GM10266 (cell line): ENCODE data around the gene ZNF385D.

ENCODE experiments used
- DNase-seq: peaks from one replicate; pipeline ENCODE4 v3.0.0; 2012; ENCODE audit errors: extremely low spot score
- TF ChIP-seq, protein P1 (sequence below): IDR thresholded peaks from 2 replicates; pipeline ENCODE4 v1.5.1; 2012; ENCODE audit warnings: mild to moderate bottlenecking, low read depth; ENCODE audit not compliant: control insufficient read depth, insufficient read depth; ENCODE audit errors: missing control alignments

The ZNF385D gene

GRCh38 chr3:21750831-21751391 is at the start of gene ZNF385D:
Gene ZNF385D (minus strand): TSS chr3:21751210. CDS start chr3:21750916, 294 bp downstream.
- DNase-seq, result no peak
- TF ChIP-seq, protein P1, sequence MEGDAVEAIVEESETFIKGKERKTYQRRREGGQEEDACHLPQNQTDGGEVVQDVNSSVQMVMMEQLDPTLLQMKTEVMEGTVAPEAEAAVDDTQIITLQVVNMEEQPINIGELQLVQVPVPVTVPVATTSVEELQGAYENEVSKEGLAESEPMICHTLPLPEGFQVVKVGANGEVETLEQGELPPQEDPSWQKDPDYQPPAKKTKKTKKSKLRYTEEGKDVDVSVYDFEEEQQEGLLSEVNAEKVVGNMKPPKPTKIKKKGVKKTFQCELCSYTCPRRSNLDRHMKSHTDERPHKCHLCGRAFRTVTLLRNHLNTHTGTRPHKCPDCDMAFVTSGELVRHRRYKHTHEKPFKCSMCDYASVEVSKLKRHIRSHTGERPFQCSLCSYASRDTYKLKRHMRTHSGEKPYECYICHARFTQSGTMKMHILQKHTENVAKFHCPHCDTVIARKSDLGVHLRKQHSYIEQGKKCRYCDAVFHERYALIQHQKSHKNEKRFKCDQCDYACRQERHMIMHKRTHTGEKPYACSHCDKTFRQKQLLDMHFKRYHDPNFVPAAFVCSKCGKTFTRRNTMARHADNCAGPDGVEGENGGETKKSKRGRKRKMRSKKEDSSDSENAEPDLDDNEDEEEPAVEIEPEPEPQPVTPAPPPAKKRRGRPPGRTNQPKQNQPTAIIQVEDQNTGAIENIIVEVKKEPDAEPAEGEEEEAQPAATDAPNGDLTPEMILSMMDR, result no peak

GRCh38 chr3:21798356-21799088 is 47.5 kb upstream of the ZNF385D start:
- TF ChIP-seq, protein P1, result no peak
- no peak for DNase-seq

DNA sequence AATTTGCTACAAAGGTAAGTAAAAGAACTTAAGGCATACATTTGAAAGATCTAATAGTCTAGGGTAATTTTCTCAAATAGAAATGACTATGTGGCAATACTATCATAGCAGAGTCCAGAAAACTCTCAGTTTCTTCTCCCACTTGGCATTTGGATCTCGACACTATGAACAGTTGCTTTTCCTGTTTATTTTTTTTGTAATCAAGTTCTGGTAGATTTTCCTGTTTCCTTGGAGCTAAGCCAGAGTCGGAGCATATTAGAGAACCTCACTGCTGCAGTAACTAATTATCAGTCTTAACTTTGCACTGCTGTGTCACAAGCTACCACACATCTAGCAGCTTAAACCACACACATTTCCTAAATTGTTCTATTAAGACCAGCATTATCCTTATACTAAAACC is 44.9 kb upstream of the ZNF385D start:
- no peak for DNase-seq
- TF ChIP-seq, protein P1, result no peak

DNA sequence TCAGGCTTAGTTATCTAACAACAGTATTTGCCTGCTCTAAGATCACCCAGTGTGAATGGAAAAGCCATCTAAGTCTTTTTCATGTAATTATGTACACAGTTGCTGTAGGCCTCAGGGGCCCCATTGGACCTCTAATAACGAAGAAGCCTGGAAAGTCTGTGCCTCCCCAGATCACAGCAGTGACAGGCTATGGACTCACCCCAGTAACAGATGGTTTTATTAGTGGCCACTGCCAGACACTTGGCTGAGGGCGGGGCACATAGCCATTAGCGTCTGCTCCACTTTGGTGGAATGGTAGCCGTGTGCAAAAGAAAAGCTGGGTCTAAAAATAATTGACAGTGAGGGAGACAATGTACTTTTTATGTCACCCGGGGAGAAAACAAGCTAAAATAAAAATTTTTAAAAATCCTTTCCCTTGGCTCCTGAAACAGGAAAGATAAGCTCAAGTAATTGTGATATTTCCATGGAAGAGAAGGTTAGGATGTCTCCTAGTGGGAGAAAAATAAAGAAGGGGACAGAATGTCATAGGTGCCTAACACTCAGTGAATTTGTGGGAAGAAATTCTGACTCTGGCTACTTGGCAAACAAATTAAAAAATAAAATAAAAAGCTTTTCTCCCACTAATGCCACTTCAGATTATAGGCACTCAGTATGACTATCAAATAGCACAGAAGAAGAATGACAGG is 44.3 kb upstream of the ZNF385D start:
- DNase-seq, result no peak
- TF ChIP-seq, protein P1, result no peak

GRCh38 chr3:21794291-21794690 is 43.3 kb upstream of the ZNF385D start:
- TF ChIP-seq, protein P1, result no peak
- DNase-seq, result no peak

GRCh38 chr3:21792176-21792575 is 41.2 kb upstream of the ZNF385D start:
- TF ChIP-seq, protein P1, result no peak
- DNase-seq, result no peak

- DNase-seq, result no peak
- TF ChIP-seq, protein P1, result no peak
Observed at GRCh38 chr3:21791356-21791755, 40.3 kb upstream of the ZNF385D start.
